ENCODE data around the gene CFAP45. TPM values are rescaled to one million over a fixed set of nuclear protein-coding genes. Genes with fewer than 3 reads are reported as not detected.

The CFAP45 gene
- total and polyA plus RNA-seq, 8 donors, result 0.16 to 1.5 (median 0.44) TPM; not detected in 2

- intact Hi-C loops (cut with DNase I), result loop anchor here in 1 of 3 donors (2.0 kb wide), 1 partner anchor 57 kb away; no protein-coding TSS in a partner anchor
- FAIRE-seq, result no peak
- TF ChIP-seq CTCF (IDR thresholded peaks at IDR 0.05), result peak in 3 of 4 donors; percentile 13 to 22 (median 20)
- DNase-seq, result peak; percentile 87 to 96 (median 92)
- Histone ChIP-seq H3K4me3 (peak within 1 kb of the TSS; percentile 7 to 57 (median 56)), H3K36me3 (no peaks in the 10 kb centered on the region), H3K27me3 (no peaks in the 10 kb centered on the region), H3K9me3 (no peaks in the 10 kb centered on the region), H3K27ac (peak within 1 kb of the TSS; percentile 44 to 84 (median 70)), H3K4me1 (peaks cover 3 to 12% (median 4%) of the 10 kb centered on the region in 3 donors)
- ATAC-seq, result peak; percentile 91 to 94 (median 92)
- 2 to 3% methylated on average over 51 to 58 of the region's 58 CpGs for WGBS, 2 donors
These were observed 45.7 kb upstream of the CFAP45 start, which contains the start of gene IGSF9 for GRCh38 chr1:159945483-159946241. Gene IGSF9 (minus strand): TSS chr1:159945613. CDS start chr1:159943454, 2,159 bp downstream.

- H3K9me3 ChIP-seq, result no peaks in the 10 kb centered on the region
- peak overlapping the region in 2 of 4 donors; percentile 55 to 56 for H3K4me3 ChIP-seq
- TF ChIP-seq CTCF (IDR thresholded peaks at IDR 0.05), result no peak
- peak overlapping the region in 1 of 4 donors; percentile 44 for H3K27ac ChIP-seq
- intact Hi-C loops (cut with DNase I), result loop anchor here in 1 of 3 donors (2.0 kb wide), 1 partner anchor 58 kb away; no protein-coding TSS in a partner anchor
- peaks cover 3 to 12% (median 4%) of the 10 kb centered on the region in 3 donors for H3K4me1 ChIP-seq
- H3K36me3 ChIP-seq, result no peaks in the 10 kb centered on the region
- DNase-seq, result no peak
- 46 to 55% methylated on average over 11 of the region's 11 CpGs for WGBS, 2 donors
- no peak for FAIRE-seq
- H3K27me3 ChIP-seq, result no peaks in the 10 kb centered on the region
- no peak for ATAC-seq
These were observed 44.9 kb upstream of the CFAP45 start for GRCh38 chr1:159944623-159945455.

GRCh38 chr1:159943908-159944622, 44.1 kb upstream of the CFAP45 start:
- FAIRE-seq, result no peak
- intact Hi-C loops (cut with DNase I), result loop anchor here in 1 of 3 donors (2.0 kb wide), 1 partner anchor 59 kb away; no protein-coding TSS in a partner anchor

GRCh38 chr1:159943278-159943640, 43.3 kb upstream of the CFAP45 start:
- DNase-seq (no peak), FAIRE-seq (no peak), ATAC-seq (no peak)
- intact Hi-C loops (cut with DNase I), result no loop called here
- Histone ChIP-seq H3K9me3 (no peaks in the 10 kb centered on the region), H3K27ac (no peak overlapping the region), H3K4me1 (peaks cover 0 to 4% (median 4%) of the 10 kb centered on the region in 3 donors), H3K27me3 (no peaks in the 10 kb centered on the region), H3K36me3 (no peaks in the 10 kb centered on the region), H3K4me3 (no peak overlapping the region)
- WGBS, 2 donors, result 82 to 83% methylated on average over 5 of the region's 5 CpGs
- TF ChIP-seq CTCF (IDR thresholded peaks at IDR 0.05), result no peak

More at GRCh38 chr1:159943908-159944622, 44.1 kb upstream of the CFAP45 start:
- Histone ChIP-seq H3K4me1 (peaks cover 0 to 8% (median 4%) of the 10 kb centered on the region in 3 donors), H3K27me3 (no peaks in the 10 kb centered on the region), H3K4me3 (no peak overlapping the region), H3K27ac (no peak overlapping the region), H3K36me3 (no peaks in the 10 kb centered on the region), H3K9me3 (no peaks in the 10 kb centered on the region)
- TF ChIP-seq CTCF (IDR thresholded peaks at IDR 0.05), result no peak
- 74 to 78% methylated on average over 9 of the region's 9 CpGs for WGBS, 2 donors
- ATAC-seq (no peak), DNase-seq (peak in 1 of 6 donors; percentile 67)
